MM.1S (cell line): ENCODE results near the gene FOXP2.
"Not testable (repeated sequence)": the region's sequence is repeated elsewhere in the genome, so short reads cannot be mapped to it uniquely, and the experiment has no call there.

Source experiments
- DNase-seq: peaks from one replicate; pipeline ENCODE4 v3.0.0-alpha.2; 2015
- H2AFZ ChIP-seq: fragments of 300-600 bp; sonication (generic); 2 replicates; pipeline ENCODE4 v1.6.0; 2016; ENCODE audit warnings: antibody characterized with exemption, low read length
- H3F3A ChIP-seq: fragments of 300-600 bp; sonication (generic); 2 replicates; pipeline ENCODE4 v1.6.1; 2016; ENCODE audit warnings: mild to moderate bottlenecking, antibody characterized with exemption, low read length, moderate library complexity, mixed read lengths; ENCODE audit not compliant: insufficient read depth
- H3K27ac ChIP-seq: fragments of 300-600 bp; sonication (generic); 2 replicates; pipeline ENCODE4 v1.5.1; 2016; ENCODE audit warnings: mild to moderate bottlenecking, low read length
- H3K27me3 ChIP-seq: fragments of 300-600 bp; sonication (generic); replicated peaks from 2 replicates; pipeline ENCODE4 v1.6.0; 2016; ENCODE audit warnings: low read length; ENCODE audit not compliant: insufficient read depth
- H3K36me3 ChIP-seq: fragments of 300-600 bp; sonication (generic); replicated peaks from 2 replicates; pipeline ENCODE4 v1.6.1; 2016; ENCODE audit warnings: mild to moderate bottlenecking, low read length, mixed read lengths; ENCODE audit not compliant: insufficient read depth
- H3K4me1 ChIP-seq: fragments of 300-600 bp; sonication (generic); 2 replicates; pipeline ENCODE4 v1.6.1; 2016; ENCODE audit warnings: low read length, mixed read lengths
- H3K4me2 ChIP-seq: fragments of 300-600 bp; sonication (generic); 2 replicates; pipeline ENCODE4 v1.6.0; 2016; ENCODE audit warnings: low read depth, low read length
- H3K4me3 ChIP-seq: fragments of 300-600 bp; sonication (generic); 2 replicates; pipeline ENCODE4 v1.5.1; 2016; ENCODE audit warnings: low read length, mixed read lengths
- H3K79me2 ChIP-seq: fragments of 300-600 bp; sonication (generic); 2 replicates; pipeline ENCODE4 v1.6.1; 2016; ENCODE audit warnings: mixed run types, low read length, mixed read lengths
- H3K9ac ChIP-seq: fragments of 300-600 bp; sonication (generic); 2 replicates; pipeline ENCODE4 v1.6.1; 2016; ENCODE audit warnings: low read length, mixed read lengths
- H3K9me2 ChIP-seq: fragments of 300-600 bp; sonication (generic); replicated peaks from 2 replicates; pipeline ENCODE4 v1.6.1; 2016; ENCODE audit warnings: mild to moderate bottlenecking, low read length, mixed read lengths; ENCODE audit not compliant: insufficient read depth
- H3K9me3 ChIP-seq: fragments of 300-600 bp; sonication (generic); replicated peaks from 2 replicates; pipeline ENCODE4 v1.6.1; 2016; ENCODE audit warnings: mild to moderate bottlenecking, low read length, mixed read lengths; ENCODE audit not compliant: insufficient read depth
- H4K20me1 ChIP-seq: fragments of 300-600 bp; sonication (generic); 2 replicates; pipeline ENCODE4 v1.6.1; 2016; ENCODE audit warnings: mild to moderate bottlenecking, low read length, moderate library complexity, mixed read lengths; ENCODE audit not compliant: insufficient read depth
- EZH2 ChIP-seq: fragments of 300-600 bp; sonication (generic); optimal IDR thresholded peaks from 2 replicates; pipeline ENCODE3; 2017; ENCODE audit warnings: low read depth, mild to moderate bottlenecking, antibody characterized with exemption, low read length, mixed read lengths
- EZH2phosphoT487 ChIP-seq: fragments of 300-600 bp; sonication (generic); IDR thresholded peaks from 2 replicates; pipeline ENCODE4 v1.6.1; 2018; ENCODE audit warnings: antibody characterized with exemption, low read length
- TF ChIP-seq, protein P1 (sequence below): fragments of 300-600 bp; sonication (generic); IDR thresholded peaks from 2 replicates; pipeline ENCODE4 v1.5.1; 2016; ENCODE audit warnings: antibody characterized with exemption, low read length, mixed read lengths

FOXP2 gene

DNA sequence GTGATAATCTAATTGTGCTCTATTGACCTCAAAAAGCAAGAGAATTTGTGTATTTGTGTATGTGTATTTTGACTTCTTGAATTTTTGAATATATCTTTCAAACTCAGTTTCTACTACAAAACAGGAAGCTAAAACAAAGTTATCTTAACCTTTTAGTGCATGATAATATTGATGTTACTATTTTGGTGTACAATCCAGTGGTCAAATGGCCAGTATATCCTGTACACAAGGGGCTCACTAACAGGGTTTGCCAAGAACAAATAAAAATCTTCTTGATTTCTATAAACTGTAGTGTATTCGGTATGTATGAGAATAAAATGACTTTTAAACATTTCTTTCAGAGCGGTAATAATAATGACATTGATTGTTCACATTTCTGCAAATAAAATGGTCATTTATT is 69.6 kb downstream of the FOXP2 start:
- no peaks in the 10 kb centered on the region for H3K79me2 ChIP-seq
- no peak overlapping the region for H3K27ac ChIP-seq
- no peak overlapping the region for H3K4me2 ChIP-seq
- H2AFZ ChIP-seq, result no peak overlapping the region
- H3K9ac ChIP-seq, result no peak overlapping the region
- no peak overlapping the region for H3K4me3 ChIP-seq
- no peak for DNase-seq
- no peaks in the 10 kb centered on the region for H3F3A ChIP-seq
- H4K20me1 ChIP-seq, result no peaks in the 10 kb centered on the region; the same call in 1 of the 2 replicates
- TF ChIP-seq EZH2, result no peak
- TF ChIP-seq, protein P1, sequence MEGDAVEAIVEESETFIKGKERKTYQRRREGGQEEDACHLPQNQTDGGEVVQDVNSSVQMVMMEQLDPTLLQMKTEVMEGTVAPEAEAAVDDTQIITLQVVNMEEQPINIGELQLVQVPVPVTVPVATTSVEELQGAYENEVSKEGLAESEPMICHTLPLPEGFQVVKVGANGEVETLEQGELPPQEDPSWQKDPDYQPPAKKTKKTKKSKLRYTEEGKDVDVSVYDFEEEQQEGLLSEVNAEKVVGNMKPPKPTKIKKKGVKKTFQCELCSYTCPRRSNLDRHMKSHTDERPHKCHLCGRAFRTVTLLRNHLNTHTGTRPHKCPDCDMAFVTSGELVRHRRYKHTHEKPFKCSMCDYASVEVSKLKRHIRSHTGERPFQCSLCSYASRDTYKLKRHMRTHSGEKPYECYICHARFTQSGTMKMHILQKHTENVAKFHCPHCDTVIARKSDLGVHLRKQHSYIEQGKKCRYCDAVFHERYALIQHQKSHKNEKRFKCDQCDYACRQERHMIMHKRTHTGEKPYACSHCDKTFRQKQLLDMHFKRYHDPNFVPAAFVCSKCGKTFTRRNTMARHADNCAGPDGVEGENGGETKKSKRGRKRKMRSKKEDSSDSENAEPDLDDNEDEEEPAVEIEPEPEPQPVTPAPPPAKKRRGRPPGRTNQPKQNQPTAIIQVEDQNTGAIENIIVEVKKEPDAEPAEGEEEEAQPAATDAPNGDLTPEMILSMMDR, result no peak
- no peak for TF ChIP-seq EZH2phosphoT487
- H3K9me2 ChIP-seq, result no peaks in the 10 kb centered on the region
- H3K36me3 ChIP-seq, result no peaks in the 10 kb centered on the region
- H3K4me1 ChIP-seq, result no peaks in the 10 kb centered on the region
- H3K27me3 ChIP-seq, result no peaks in the 10 kb centered on the region
- H3K9me3 ChIP-seq, result no peaks in the 10 kb centered on the region

DNA sequence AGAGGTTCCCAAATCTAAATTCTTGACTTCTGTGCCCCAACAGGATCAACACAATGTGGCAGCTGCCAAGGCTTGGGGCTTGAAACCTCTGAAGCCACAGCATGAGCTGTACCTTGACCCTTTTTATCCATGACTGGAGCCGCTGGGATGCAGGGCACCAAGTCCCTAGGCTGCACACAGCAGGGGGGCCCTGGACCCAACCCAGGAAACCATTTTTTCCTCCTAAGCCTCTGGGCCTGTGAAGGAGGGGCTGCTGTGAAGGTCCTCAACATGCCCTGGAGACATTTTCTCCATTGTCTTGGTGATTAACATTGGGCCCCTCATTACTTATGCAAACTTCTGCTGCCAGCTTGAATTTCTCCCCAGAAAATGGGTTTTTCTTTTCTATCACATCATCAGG is 72.6 kb downstream of the FOXP2 start:
- Histone ChIP-seq H3K36me3 (no peaks in the 10 kb centered on the region), H3K79me2 (no peaks in the 10 kb centered on the region), H3K9ac (no peak overlapping the region), H3K4me2 (no peak overlapping the region), H3K4me1 (no peaks in the 10 kb centered on the region), H3K4me3 (no peak overlapping the region), H3K27ac (no peak overlapping the region), H3F3A (no peaks in the 10 kb centered on the region), H3K9me2 (no peaks in the 10 kb centered on the region), H3K9me3 (no peaks in the 10 kb centered on the region), H3K27me3 (no peaks in the 10 kb centered on the region), H2AFZ (no peak overlapping the region), H4K20me1 (no peaks in the 10 kb centered on the region; the same call in 1 of the 2 replicates)
- no peak for DNase-seq
- TF ChIP-seq EZH2, result no peak
- no peak for TF ChIP-seq EZH2phosphoT487
- TF ChIP-seq, protein P1, result no peak

DNA sequence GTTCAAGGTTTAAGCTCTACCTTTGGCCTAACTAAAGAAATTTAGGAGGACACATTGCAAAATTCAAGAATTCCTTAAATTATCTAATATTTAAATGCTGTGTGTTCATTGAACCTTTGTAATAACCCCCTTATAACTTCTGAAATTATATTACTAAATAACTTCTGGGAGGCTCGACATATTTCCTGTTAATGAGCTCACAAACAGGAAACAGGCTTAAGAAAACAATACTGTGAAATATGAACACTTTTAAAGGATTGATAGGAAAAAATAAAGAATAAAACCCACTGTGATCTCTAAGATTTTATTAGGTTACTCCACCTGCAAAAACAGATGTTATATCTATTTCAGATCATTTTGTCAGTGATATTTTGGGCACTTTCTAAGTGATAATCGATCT is 74.1 kb downstream of the FOXP2 start:
- DNase-seq, result no peak
- Histone ChIP-seq H3K4me1 (no peaks in the 10 kb centered on the region), H3K79me2 (no peaks in the 10 kb centered on the region), H3K4me3 (no peak overlapping the region), H2AFZ (no peak overlapping the region), H4K20me1 (no peaks in the 10 kb centered on the region; the same call in 1 of the 2 replicates), H3K4me2 (no peak overlapping the region), H3K36me3 (no peaks in the 10 kb centered on the region), H3K27ac (no peak overlapping the region), H3K27me3 (no peaks in the 10 kb centered on the region), H3F3A (no peaks in the 10 kb centered on the region), H3K9me3 (no peaks in the 10 kb centered on the region), H3K9ac (no peak overlapping the region), H3K9me2 (no peaks in the 10 kb centered on the region)
- TF ChIP-seq, protein P1, result no peak
- TF ChIP-seq EZH2 (no peak), EZH2phosphoT487 (no peak)

DNA sequence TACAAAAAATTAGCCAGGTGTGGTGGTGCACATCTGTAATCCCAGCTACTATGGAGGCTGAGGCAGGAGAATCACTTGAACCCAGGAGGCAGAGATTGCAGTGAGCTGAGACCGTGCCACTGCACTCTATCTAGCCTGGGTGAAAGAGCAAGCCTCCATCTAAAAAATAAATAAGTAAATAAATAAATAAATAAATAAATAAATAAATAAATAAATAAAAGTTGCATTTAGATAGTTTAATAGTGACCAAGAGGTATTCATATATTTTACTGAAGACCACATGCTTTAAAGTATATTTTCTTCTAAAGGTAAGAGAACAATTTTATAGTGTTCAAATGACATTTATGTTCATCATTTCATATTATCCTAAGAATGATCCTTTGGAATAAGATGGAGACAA is 82.9 kb downstream of the FOXP2 start:
- not testable (repeated sequence) for H3K27ac ChIP-seq, H3K4me3 ChIP-seq, DNase-seq, H3K4me1 ChIP-seq, H3K9me2 ChIP-seq, H4K20me1 ChIP-seq, H3K4me2 ChIP-seq, H3F3A ChIP-seq, H3K9me3 ChIP-seq, H3K9ac ChIP-seq, H2AFZ ChIP-seq, H3K27me3 ChIP-seq, H3K79me2 ChIP-seq, H3K36me3 ChIP-seq
